ENCODE measurements around the gene SYNM. TPM values are rescaled to one million over a fixed set of nuclear protein-coding genes. Genes with fewer than 3 reads are reported as not detected.

The SYNM gene
- total and polyA plus RNA-seq, 8 donors = 2.0 to 4.5 (median 3.3) TPM

DNA sequence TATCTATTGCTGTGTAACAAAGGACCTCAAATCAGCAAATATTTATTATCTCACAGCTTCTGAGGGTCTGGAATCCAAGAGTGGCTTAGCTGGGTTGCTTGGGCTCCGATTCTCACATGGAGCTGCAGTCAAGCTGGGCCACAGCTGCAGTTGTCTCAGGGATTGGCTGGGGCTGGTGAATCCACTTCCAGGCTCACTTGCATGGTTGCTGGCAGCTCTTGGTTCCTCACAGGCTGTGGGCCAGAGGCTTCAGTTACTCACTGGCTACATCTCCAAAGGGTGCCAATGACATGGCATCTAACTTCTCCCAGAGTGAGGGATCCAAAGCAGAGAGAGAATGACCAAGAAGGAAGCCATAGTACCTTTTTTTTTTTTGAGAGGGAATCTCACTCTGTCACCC, 13.9 kb upstream of the SYNM start:
- Histone ChIP-seq H3K36me3 (no peaks in the 10 kb centered on the region), H3K27me3 (no peaks in the 10 kb centered on the region), H3K9me3 (no peaks in the 10 kb centered on the region), H3K4me1 (no peaks in the 10 kb centered on the region), H3K4me3 (no peak overlapping the region), H3K27ac (no peak overlapping the region)
- TF ChIP-seq, protein P1, sequence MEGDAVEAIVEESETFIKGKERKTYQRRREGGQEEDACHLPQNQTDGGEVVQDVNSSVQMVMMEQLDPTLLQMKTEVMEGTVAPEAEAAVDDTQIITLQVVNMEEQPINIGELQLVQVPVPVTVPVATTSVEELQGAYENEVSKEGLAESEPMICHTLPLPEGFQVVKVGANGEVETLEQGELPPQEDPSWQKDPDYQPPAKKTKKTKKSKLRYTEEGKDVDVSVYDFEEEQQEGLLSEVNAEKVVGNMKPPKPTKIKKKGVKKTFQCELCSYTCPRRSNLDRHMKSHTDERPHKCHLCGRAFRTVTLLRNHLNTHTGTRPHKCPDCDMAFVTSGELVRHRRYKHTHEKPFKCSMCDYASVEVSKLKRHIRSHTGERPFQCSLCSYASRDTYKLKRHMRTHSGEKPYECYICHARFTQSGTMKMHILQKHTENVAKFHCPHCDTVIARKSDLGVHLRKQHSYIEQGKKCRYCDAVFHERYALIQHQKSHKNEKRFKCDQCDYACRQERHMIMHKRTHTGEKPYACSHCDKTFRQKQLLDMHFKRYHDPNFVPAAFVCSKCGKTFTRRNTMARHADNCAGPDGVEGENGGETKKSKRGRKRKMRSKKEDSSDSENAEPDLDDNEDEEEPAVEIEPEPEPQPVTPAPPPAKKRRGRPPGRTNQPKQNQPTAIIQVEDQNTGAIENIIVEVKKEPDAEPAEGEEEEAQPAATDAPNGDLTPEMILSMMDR (IDR thresholded peaks at IDR 0.05) = no peak
- WGBS, 2 donors = 85 to 88% methylated on average over 1 of the region's 1 CpG
- ATAC-seq (no peak), DNase-seq (no peak), FAIRE-seq (no peak)
- intact Hi-C loops (cut with DNase I) = loop anchor here in 1 of 3 donors (10.0 kb wide), 1 partner anchor 64 kb away; no protein-coding TSS in a partner anchor

DNA sequence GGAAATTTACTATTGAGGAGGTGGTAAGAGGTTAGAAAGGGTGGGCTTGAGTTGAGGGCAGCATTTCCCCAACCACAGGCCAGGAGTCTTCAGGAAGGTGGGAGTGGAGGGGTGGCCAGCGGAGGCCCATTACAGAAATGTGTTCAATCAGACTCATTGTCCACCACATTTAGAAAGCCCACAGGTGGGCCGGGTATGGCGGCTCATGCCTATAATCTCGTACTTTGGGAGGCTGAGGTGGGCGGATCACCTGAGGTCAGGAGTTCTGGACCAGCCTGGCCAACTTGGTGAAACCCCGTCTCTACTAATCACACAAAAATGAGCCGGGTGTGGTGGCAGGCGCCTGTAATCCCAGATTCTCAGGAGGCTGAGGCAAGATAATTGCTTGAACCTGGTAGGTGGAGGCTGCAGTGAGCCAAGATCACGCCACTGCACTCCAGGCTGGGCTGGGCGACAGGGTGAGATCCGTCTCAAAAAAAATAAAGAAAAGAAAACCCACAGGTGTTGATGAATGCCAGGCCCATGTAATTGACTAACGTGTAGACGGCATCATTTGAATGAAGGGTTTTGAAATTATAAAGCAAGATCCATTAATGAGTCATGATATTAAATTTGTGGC, 12.2 kb upstream of the SYNM start:
- Histone ChIP-seq H3K27ac (no peak overlapping the region), H3K27me3 (no peaks in the 10 kb centered on the region), H3K4me3 (no peak overlapping the region), H3K36me3 (no peaks in the 10 kb centered on the region), H3K4me1 (no peaks in the 10 kb centered on the region), H3K9me3 (no peaks in the 10 kb centered on the region)
- intact Hi-C loops (cut with DNase I) = loop anchor here in 1 of 3 donors (10.0 kb wide), 1 partner anchor 62 kb away; no protein-coding TSS in a partner anchor
- WGBS, 2 donors = 88 to 94% methylated on average over 13 of the region's 13 CpGs
- FAIRE-seq (no peak), ATAC-seq (no peak), DNase-seq (no peak)
- TF ChIP-seq, protein P1 (IDR thresholded peaks at IDR 0.05) = no peak

DNA sequence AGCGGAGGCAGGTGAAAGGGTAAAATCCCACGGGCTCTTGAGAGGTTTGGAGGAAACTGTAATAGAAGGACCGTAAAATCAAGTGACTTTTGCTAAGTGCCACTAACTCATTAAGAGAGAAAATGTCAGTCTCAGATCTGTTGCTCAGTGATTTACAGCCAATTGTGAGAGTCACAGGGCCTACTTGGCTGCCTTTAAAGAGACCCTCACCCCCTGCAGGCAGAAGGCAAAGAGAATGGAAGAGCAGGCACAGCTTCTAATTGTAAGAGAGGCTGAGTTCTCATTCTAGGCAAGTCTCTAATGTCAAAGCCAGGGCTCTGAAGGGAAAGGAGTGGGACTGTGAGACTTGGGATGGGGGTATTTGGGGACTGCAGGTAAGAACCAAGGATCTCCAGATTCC, 9.3 kb upstream of the SYNM start:
- no peak overlapping the region for H3K27ac ChIP-seq
- DNase-seq (no peak), FAIRE-seq (no peak), ATAC-seq (no peak)
- WGBS, 2 donors = 72 to 82% methylated on average over 3 of the region's 3 CpGs
- no peaks in the 10 kb centered on the region for H3K4me1 ChIP-seq
- H3K36me3 ChIP-seq = no peaks in the 10 kb centered on the region
- H3K4me3 ChIP-seq = no peak overlapping the region
- no peaks in the 10 kb centered on the region for H3K9me3 ChIP-seq
- intact Hi-C loops (cut with DNase I) = loop anchor here in 1 of 3 donors (5.0 to 10.0 kb wide), 2 partner anchors 59 to 117 kb away; no protein-coding TSS in a partner anchor
- TF ChIP-seq, protein P1 (IDR thresholded peaks at IDR 0.05) = no peak
- no peaks in the 10 kb centered on the region for H3K27me3 ChIP-seq

DNA sequence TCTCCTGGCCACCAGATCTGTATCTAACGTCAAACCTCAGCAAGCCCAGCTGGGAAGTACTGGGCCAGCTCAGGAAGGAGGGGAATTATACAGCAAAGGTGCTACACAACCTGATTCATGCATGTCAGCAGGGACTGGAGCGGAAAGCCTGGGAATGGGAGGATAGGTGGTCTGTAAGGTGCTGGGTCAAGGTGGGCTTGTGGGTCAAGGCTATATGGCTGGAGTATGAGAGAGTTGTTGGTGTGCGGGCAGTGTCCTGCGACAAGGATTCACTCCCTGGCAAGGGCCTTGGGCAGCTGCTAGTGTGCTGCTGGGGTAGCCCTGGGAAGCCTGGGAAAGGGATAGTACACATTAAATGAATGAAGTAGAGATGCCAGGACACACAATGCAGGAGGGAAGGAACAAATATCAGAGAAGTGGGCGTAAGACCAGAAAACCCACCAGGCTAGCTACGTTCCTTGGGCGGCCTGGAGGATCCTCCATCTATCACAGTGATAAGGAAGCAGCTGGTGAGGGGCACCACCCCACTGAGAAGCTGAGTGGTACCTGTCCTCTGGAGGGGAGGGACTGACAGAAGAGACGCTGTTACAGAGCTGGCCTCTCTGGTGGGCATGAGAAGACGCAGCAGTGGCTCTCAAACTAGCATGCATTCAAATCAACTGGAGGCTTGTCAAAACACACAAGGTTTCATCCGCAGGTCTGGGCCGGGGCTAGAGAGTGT, 8.5 kb upstream of the SYNM start:
- H3K9me3 ChIP-seq = no peaks in the 10 kb centered on the region
- no peak overlapping the region for H3K4me3 ChIP-seq
- intact Hi-C loops (cut with DNase I) = loop anchor here in 1 of 3 donors (5.0 to 10.0 kb wide), 2 partner anchors 58 to 116 kb away; no protein-coding TSS in a partner anchor
- H3K36me3 ChIP-seq = no peaks in the 10 kb centered on the region
- FAIRE-seq = no peak
- TF ChIP-seq, protein P1 (IDR thresholded peaks at IDR 0.05) = no peak
- no peaks in the 10 kb centered on the region for H3K27me3 ChIP-seq
- no peak for ATAC-seq
- WGBS, 2 donors = 89 to 97% methylated on average over 11 of the region's 11 CpGs
- DNase-seq = no peak
- no peak overlapping the region for H3K27ac ChIP-seq
- H3K4me1 ChIP-seq = no peaks in the 10 kb centered on the region
